GM12801 (cell line): ENCODE data around the gene DPP4.

ENCODE experiments used
- CTCF ChIP-seq: IDR thresholded peaks from one replicate; pipeline ENCODE4 v1.5.1; 2011; ENCODE audit warnings: control low read depth; ENCODE audit not compliant: insufficient read length; ENCODE audit errors: extremely low read depth

DPP4 gene

GRCh38 chr2:162037886-162038285 is 36.1 kb downstream of the DPP4 start:
- TF ChIP-seq CTCF: no peak

GRCh38 chr2:162037028-162037795 is 36.8 kb downstream of the DPP4 start:
- no peak for TF ChIP-seq CTCF

DNA sequence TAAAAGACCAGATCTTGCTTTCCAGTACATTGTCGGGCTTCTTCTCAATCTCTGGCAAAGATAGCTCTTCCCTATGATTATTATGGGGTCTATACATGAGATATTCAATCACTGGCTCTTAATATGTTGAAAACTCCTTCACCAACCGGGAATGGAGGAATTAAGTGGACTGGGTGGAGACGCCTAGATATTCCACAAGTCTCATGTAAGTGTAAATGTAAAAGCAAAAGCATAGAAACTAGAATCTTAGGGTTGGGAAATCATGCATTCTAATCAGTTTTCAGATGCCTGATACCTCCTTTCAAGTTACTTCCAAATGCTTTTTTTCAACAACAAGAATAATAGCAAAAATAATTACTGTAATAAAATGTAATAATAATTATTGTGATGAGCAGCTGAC is 38.0 kb downstream of the DPP4 start:
- TF ChIP-seq CTCF: no peak

- no peak for TF ChIP-seq CTCF
These were observed 43.4 kb downstream of the DPP4 start for GRCh38 chr2:162030363-162031190.

GRCh38 chr2:162029287-162029901 is 44.6 kb downstream of the DPP4 start:
- TF ChIP-seq CTCF: no peak

DNA sequence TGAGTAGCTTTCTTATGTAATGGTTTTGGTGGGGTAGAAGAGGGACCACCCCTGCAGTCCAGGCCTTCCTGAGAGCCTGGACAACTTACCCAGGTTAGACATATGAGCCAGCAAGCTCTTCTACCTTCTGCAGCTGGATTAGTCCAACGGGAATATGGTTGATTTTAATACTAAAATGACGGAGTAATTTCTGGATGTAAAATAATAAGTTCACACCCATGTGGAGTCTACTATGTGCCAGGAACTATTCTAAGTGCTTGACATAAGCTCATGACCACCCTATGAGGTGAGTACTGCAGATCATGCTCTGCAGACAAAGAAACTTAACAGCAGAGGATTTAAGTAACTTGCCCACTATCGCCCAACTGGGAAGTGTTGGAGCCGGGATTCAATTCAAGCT is 45.5 kb downstream of the DPP4 start:
- no peak for TF ChIP-seq CTCF
